Endothelial cell of umbilical vein (primary cell): Measurements from ENCODE around the gene YPEL1. TPM values are rescaled to one million over a fixed set of nuclear protein-coding genes. Genes with fewer than 3 reads are reported as not detected.

Experiments
- BruUV-seq: library from RNA; stranded (reverse); fragments of 400-500 nt; replicated peaks from 2 replicates; lab custom pipeline; 2021; lab: Mats Ljungman, UMichigan
- CTCF ChIA-PET: fragments of 300-600, 350-600 bp; sonication (Branson Sonifier 250); formaldehyde crosslinking; loops from one replicate; lab custom pipeline; 2021; ENCODE audit warnings: antibody characterized with exemption, inconsistent platforms; lab: Charles Lee
- POLR2A ChIA-PET: fragments of 300-600, 350-600 bp; sonication (Branson Sonifier 250); formaldehyde crosslinking; loops from one replicate; lab custom pipeline; 2021; ENCODE audit warnings: antibody characterized with exemption, inconsistent platforms; lab: Charles Lee
- DNase-seq: peaks from one replicate; pipeline ENCODE4 v3.0.0-alpha.2; 2011; ENCODE audit warnings: low read depth, low spot score
- FAIRE-seq: peaks from 2 replicates; lab custom pipeline; 2011; peaks lifted over from hg19 to GRCh38; lab: Jason Lieb, UNC
- H2AFZ ChIP-seq: 2 replicates; pipeline ENCODE4 v1.6.0; 2012; ENCODE audit warnings: low read depth, low read length, control low read depth, inconsistent platforms
- H3K27ac ChIP-seq: 2 replicates; pipeline ENCODE4 v1.5.1; 2011; ENCODE audit warnings: low read depth, mild to moderate bottlenecking, control low read depth, low read length, moderate library complexity; ENCODE audit not compliant: insufficient read depth
- H3K27me3 ChIP-seq, 2 experiments: 2 replicates each; pipeline versions ENCODE4 v1.6.0 to v1.6.1; 2011; ENCODE audit warnings: low read length in 2 of 2, mixed read lengths in 1 of 2; ENCODE audit not compliant: control insufficient read depth in 2 of 2, insufficient read depth in 2 of 2
- H3K36me3 ChIP-seq, 2 experiments: 2 replicates in 1 of 2; 3 replicates in 1 of 2; pipeline ENCODE4 v1.5.1; 2011; ENCODE audit warnings: low read length in 2 of 2, mild to moderate bottlenecking in 1 of 2, moderate library complexity in 1 of 2; ENCODE audit not compliant: control insufficient read depth in 2 of 2, insufficient read depth in 2 of 2; ENCODE audit errors: extremely low read depth in 1 of 2
- H3K4me1 ChIP-seq: 3 replicates; pipeline ENCODE4 v1.5.1; 2011; ENCODE audit warnings: mild to moderate bottlenecking, low read length; ENCODE audit not compliant: control insufficient read depth, insufficient read depth; ENCODE audit errors: extremely low read depth
- H3K4me2 ChIP-seq: 2 replicates; pipeline ENCODE4 v1.6.1; 2011; ENCODE audit warnings: low read length, control low read depth, mixed read lengths; ENCODE audit not compliant: insufficient read depth
- H3K4me3 ChIP-seq, 3 experiments: fragments of 200-600 bp in 1 of 3; sonication (generic), shearing (Covaris generic) in 1 of 3; replicated peaks in 1 of 3; 2 replicates each; pipeline ENCODE4 v1.5.1; 2011 to 2016; ENCODE audit warnings: control low read depth in 3 of 3, low read length in 3 of 3, mild to moderate bottlenecking in 2 of 3, inconsistent platforms in 1 of 3, low read depth in 1 of 3, moderate library complexity in 1 of 3; ENCODE audit not compliant: insufficient read depth in 1 of 3
- H3K79me2 ChIP-seq: 2 replicates; pipeline ENCODE4 v1.6.0; 2012; ENCODE audit warnings: low read length, inconsistent platforms; ENCODE audit not compliant: control insufficient read depth, insufficient read depth
- H3K9ac ChIP-seq: replicated peaks from 2 replicates; pipeline ENCODE3; 2011; ENCODE audit warnings: low read length, control low read depth; ENCODE audit not compliant: insufficient read depth; ENCODE audit errors: extremely low read depth
- H3K9me1 ChIP-seq: replicated peaks from 3 replicates; pipeline ENCODE4 v1.6.0; 2011; ENCODE audit warnings: mild to moderate bottlenecking, low read length; ENCODE audit not compliant: control insufficient read depth, insufficient read depth; ENCODE audit errors: extremely low read depth
- H3K9me3 ChIP-seq: replicated peaks from 2 replicates; pipeline ENCODE4 v1.5.1; 2012; ENCODE audit warnings: low read length, inconsistent platforms; ENCODE audit not compliant: control insufficient read depth, insufficient read depth
- H4K20me1 ChIP-seq: replicated peaks from 2 replicates; pipeline ENCODE3; 2011; ENCODE audit warnings: mild to moderate bottlenecking, low read length; ENCODE audit not compliant: control insufficient read depth, insufficient read depth; ENCODE audit errors: extremely low read depth
- EZH2 ChIP-seq: IDR thresholded peaks from 2 replicates; pipeline ENCODE4 v1.6.1; 2012; ENCODE audit warnings: borderline replicate concordance, low read depth, mild to moderate bottlenecking, moderate library complexity, low read length, inconsistent platforms; ENCODE audit not compliant: severe bottlenecking
- FOS ChIP-seq: IDR thresholded peaks from 2 replicates; pipeline ENCODE4 v1.6.1; 2011; ENCODE audit warnings: mild to moderate bottlenecking, low read length, moderate library complexity, borderline replicate concordance; ENCODE audit not compliant: insufficient read depth
- GATA2 ChIP-seq: IDR thresholded peaks from 2 replicates; pipeline ENCODE4 v1.7.0; 2011; ENCODE audit warnings: low read depth, mild to moderate bottlenecking, moderate library complexity, mixed read lengths, low read length; ENCODE audit not compliant: insufficient read length, insufficient read depth
- JUN ChIP-seq: IDR thresholded peaks from 2 replicates; pipeline ENCODE4 v1.6.1; 2011; ENCODE audit warnings: borderline replicate concordance, low read depth; ENCODE audit not compliant: insufficient read length, insufficient read depth
- MYC ChIP-seq: IDR thresholded peaks from one replicate; pipeline ENCODE4 v1.6.1; 2011; ENCODE audit warnings: mild to moderate bottlenecking, low read depth, low read length
- POLR2A ChIP-seq: IDR thresholded peaks from 2 replicates; pipeline ENCODE4 v1.6.1; 2012; ENCODE audit warnings: low read depth, mild to moderate bottlenecking, control low read depth, low read length
- POLR2AphosphoS5 ChIP-seq: IDR thresholded peaks from 2 replicates; pipeline ENCODE4 v1.6.1; 2012; ENCODE audit warnings: low read depth, mild to moderate bottlenecking, control low read depth, low read length, moderate library complexity; ENCODE audit not compliant: insufficient read depth
- dilution Hi-C: fragments of 300-500 bp; cut with MboI; formaldehyde crosslinking; loops from one replicate; pipeline ENCODE4 v1.15.0; 2019; ENCODE audit warnings: low sequenced_read_pairs; ENCODE audit not compliant: extremely low pct_ligation_motif_present
- intact Hi-C: fragments of 100-400 bp; cut with micrococcal nuclease; formaldehyde crosslinking; loops from one replicate; pipeline ENCODE4 v1.10.0; 2022
- polyA plus RNA-seq, 4 experiments: library from polyadenylated mRNA; depleted of rRNA in 3 of 4; stranded (reverse) in 3 of 4; unstranded in 1 of 4; fragments of >200 nt; gene quantifications; 2 replicates each; pipeline versions ENCODE4 v1.2.1 to v1.2.3, GENCODE V29; 2011 to 2012; ENCODE audit warnings: missing spikeins in 1 of 4
- total RNA-seq: library from RNA; stranded (reverse); gene quantifications from 2 replicates; pipeline ENCODE4 v1.2.3, GENCODE V29; 2021
- TF ChIP-seq, protein P1 (sequence below): IDR thresholded peaks from 2 replicates; pipeline ENCODE4 v1.6.1; 2011; ENCODE audit not compliant: insufficient read depth, insufficient read length
- TF ChIP-seq, protein P2 (sequence below), 2 donors: IDR thresholded peaks; 1 replicate in 1 of 2; 2 replicates in 1 of 2; pipeline ENCODE4 v1.5.1; 2011; ENCODE audit warnings: low read length in 2 of 2, mild to moderate bottlenecking in 2 of 2, moderate library complexity in 2 of 2, control low read depth in 1 of 2, inconsistent platforms in 1 of 2, low read depth in 1 of 2; ENCODE audit not compliant: insufficient read depth in 1 of 2; ENCODE audit errors: extremely low read depth in 1 of 2

The YPEL1 gene
- total and polyA plus RNA-seq, 2 donors (not counting 3 experiments of a cell fraction or from before 2014, with no cell fraction given): 3.7 to 6.2 TPM

- no peak for FAIRE-seq
- no TSS peak for BruUV-seq
- no peak overlapping the region for H3K27ac ChIP-seq
- H2AFZ ChIP-seq: no peak overlapping the region
- peaks cover 9% of the 10 kb centered on the region for H3K4me1 ChIP-seq
- no peaks in the 10 kb centered on the region for H4K20me1 ChIP-seq
- no peaks in the 10 kb centered on the region for H3K27me3 ChIP-seq
- no peak overlapping the region for H3K4me3 ChIP-seq
- ChIA-PET CTCF (interaction anchor here (1.1 to 1.5 kb wide), 2 partner anchors 49 to 155 kb away, joined by 3 to 4 read pairs; no protein-coding TSS in a partner anchor), POLR2A (interaction anchor here (1.3 kb wide), 1 partner anchor 26 kb away, joined by 4 read pairs; the partner anchor contains the start of gene YPEL1)
- no peaks in the 10 kb centered on the region for H3K9me3 ChIP-seq
- TF ChIP-seq, protein P1, sequence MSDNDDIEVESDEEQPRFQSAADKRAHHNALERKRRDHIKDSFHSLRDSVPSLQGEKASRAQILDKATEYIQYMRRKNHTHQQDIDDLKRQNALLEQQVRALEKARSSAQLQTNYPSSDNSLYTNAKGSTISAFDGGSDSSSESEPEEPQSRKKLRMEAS: no peak
- TF ChIP-seq, protein P2, sequence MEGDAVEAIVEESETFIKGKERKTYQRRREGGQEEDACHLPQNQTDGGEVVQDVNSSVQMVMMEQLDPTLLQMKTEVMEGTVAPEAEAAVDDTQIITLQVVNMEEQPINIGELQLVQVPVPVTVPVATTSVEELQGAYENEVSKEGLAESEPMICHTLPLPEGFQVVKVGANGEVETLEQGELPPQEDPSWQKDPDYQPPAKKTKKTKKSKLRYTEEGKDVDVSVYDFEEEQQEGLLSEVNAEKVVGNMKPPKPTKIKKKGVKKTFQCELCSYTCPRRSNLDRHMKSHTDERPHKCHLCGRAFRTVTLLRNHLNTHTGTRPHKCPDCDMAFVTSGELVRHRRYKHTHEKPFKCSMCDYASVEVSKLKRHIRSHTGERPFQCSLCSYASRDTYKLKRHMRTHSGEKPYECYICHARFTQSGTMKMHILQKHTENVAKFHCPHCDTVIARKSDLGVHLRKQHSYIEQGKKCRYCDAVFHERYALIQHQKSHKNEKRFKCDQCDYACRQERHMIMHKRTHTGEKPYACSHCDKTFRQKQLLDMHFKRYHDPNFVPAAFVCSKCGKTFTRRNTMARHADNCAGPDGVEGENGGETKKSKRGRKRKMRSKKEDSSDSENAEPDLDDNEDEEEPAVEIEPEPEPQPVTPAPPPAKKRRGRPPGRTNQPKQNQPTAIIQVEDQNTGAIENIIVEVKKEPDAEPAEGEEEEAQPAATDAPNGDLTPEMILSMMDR (IDR thresholded peaks at IDR 0.05; ENCODE audit: extremely low read depth in 1 of 2, insufficient read depth in 1 of 2, low read depth in 1 of 2, low read length in 2 of 2): no peak
- no peak overlapping the region for H3K4me2 ChIP-seq
- dilution Hi-C loops (no loop called here), intact Hi-C loops (no loop called here)
- DNase-seq: no peak
- H3K36me3 ChIP-seq: peaks cover 16 to 38% of the 10 kb centered on the region in 2 experiments
- H3K9ac ChIP-seq: no peak overlapping the region
- no peaks in the 10 kb centered on the region for H3K9me1 ChIP-seq
- no peaks in the 10 kb centered on the region for H3K79me2 ChIP-seq
Measured at GRCh38 chr22:21761994-21762680, 26.5 kb upstream of the YPEL1 start.

DNA sequence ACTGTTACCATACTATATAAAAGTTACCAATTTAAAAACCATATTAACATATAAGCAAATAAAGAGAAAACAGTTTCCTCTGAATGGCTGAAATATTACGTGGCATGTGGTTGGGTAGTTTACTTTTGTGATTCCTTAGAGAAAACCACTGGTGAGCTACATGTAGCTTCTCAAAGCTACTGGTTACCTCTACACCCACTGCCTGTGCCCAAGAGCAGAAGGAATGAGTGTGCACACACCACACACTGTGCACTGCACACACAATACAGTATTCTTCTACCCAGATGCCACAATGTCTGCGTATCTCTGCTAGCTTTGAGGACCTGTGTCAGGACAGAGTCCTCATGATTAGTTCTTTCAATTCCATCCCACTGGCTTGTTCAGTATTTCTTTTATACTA, 25.5 kb upstream of the YPEL1 start:
- FAIRE-seq (no peak), DNase-seq (no peak)
- Histone ChIP-seq H3K4me2 (no peak overlapping the region), H3K36me3 (peaks cover 12 to 34% of the 10 kb centered on the region in 2 experiments), H3K9me3 (no peaks in the 10 kb centered on the region), H4K20me1 (no peaks in the 10 kb centered on the region), H2AFZ (no peak overlapping the region), H3K9ac (no peak overlapping the region), H3K9me1 (no peaks in the 10 kb centered on the region), H3K4me1 (peaks cover 13% of the 10 kb centered on the region), H3K4me3 (no peak overlapping the region), H3K79me2 (no peaks in the 10 kb centered on the region), H3K27ac (no peak overlapping the region), H3K27me3 (no peaks in the 10 kb centered on the region)
- intact Hi-C loops: no loop called here
- dilution Hi-C loops: no loop called here
- ChIA-PET POLR2A (no interaction called here), CTCF (interaction anchor here (1.5 kb wide), 1 partner anchor 48 kb away, joined by 4 read pairs; no protein-coding TSS in a partner anchor)
- BruUV-seq: no TSS peak
- no peak for TF ChIP-seq GATA2
- TF ChIP-seq EZH2: no peak
- no peak for TF ChIP-seq FOS
- no peak for TF ChIP-seq POLR2AphosphoS5
- TF ChIP-seq, protein P1: no peak
- TF ChIP-seq MYC: no peak
- TF ChIP-seq JUN: no peak
- TF ChIP-seq POLR2A: no peak
- TF ChIP-seq, protein P2 (IDR thresholded peaks at IDR 0.05; ENCODE audit: extremely low read depth in 1 of 2, insufficient read depth in 1 of 2, low read depth in 1 of 2, low read length in 2 of 2): no peak
